ENCODE measurements around the gene FFAR4.

Gene FFAR4

GRCh38 chr10:93614101-93614825, 47.8 kb downstream of the FFAR4 start:
- no peak for DNase-seq (ENCODE audit: extremely low spot score)
- CTCF ChIA-PET = no interaction called here
- POLR2A ChIA-PET = no interaction called here
- no peak for TF ChIP-seq CTCF (IDR thresholded peaks at IDR 0.05; ENCODE audit: control extremely low read depth, extremely low read depth, low read depth, missing control alignments)

- DNase-seq (ENCODE audit: extremely low spot score) = no peak
- TF ChIP-seq CTCF (IDR thresholded peaks at IDR 0.05; ENCODE audit: control extremely low read depth, extremely low read depth, low read depth, missing control alignments) = no peak
- CTCF ChIA-PET = no interaction called here
- POLR2A ChIA-PET = no interaction called here
Measured at GRCh38 chr10:93615576-93616235, 49.2 kb downstream of the FFAR4 start.

- TF ChIP-seq CTCF (IDR thresholded peaks at IDR 0.05; ENCODE audit: control extremely low read depth, extremely low read depth, low read depth, missing control alignments) = no peak
- DNase-seq (ENCODE audit: extremely low spot score) = no peak
- ChIA-PET POLR2A (no interaction called here), CTCF (no interaction called here)
Measured at GRCh38 chr10:93620925-93621324, 54.5 kb downstream of the FFAR4 start.

- ChIA-PET CTCF (interaction anchor here (1.0 kb wide), 1 partner anchor 12 kb away, joined by 3 read pairs; no protein-coding TSS in a partner anchor), POLR2A (no interaction called here)
- TF ChIP-seq CTCF (IDR thresholded peaks at IDR 0.05; ENCODE audit: control extremely low read depth, extremely low read depth, low read depth, missing control alignments) = no peak
- no peak for DNase-seq (ENCODE audit: extremely low spot score)
Measured at GRCh38 chr10:93622942-93623341, 56.5 kb downstream of the FFAR4 start.

GRCh38 chr10:93628858-93629257, 62.4 kb downstream of the FFAR4 start:
- ChIA-PET CTCF (no interaction called here), POLR2A (no interaction called here)
- DNase-seq (ENCODE audit: extremely low spot score) = no peak
- no peak for TF ChIP-seq CTCF (IDR thresholded peaks at IDR 0.05; ENCODE audit: control extremely low read depth, extremely low read depth, low read depth, missing control alignments)

GRCh38 chr10:93629647-93630305, 63.3 kb downstream of the FFAR4 start:
- ChIA-PET POLR2A (no interaction called here), CTCF (no interaction called here)
- no peak for DNase-seq (ENCODE audit: extremely low spot score)
- no peak for TF ChIP-seq CTCF (IDR thresholded peaks at IDR 0.05; ENCODE audit: control extremely low read depth, extremely low read depth, low read depth, missing control alignments)
